HepG2 (cell line): ENCODE data around the gene C14orf119.

Source experiments
- CEBPB ChIP-seq: IDR thresholded peaks from 2 replicates; pipeline ENCODE4 v1.6.1; 2011; ENCODE audit warnings: low read depth, low read length, improper control_type of control experiment, borderline replicate concordance
- KDM5A ChIP-seq: fragments of 200-600 bp; sonication (generic); IDR thresholded peaks from 2 replicates; pipeline ENCODE4 v1.7.0; 2018; ENCODE audit warnings: antibody characterized with exemption, mild to moderate bottlenecking, low read length, borderline replicate concordance
- SIN3B ChIP-seq: fragments of 150-350 bp; IDR thresholded peaks from 2 replicates; pipeline ENCODE4 v1.6.1; 2014; ENCODE audit warnings: low read length

DNA sequence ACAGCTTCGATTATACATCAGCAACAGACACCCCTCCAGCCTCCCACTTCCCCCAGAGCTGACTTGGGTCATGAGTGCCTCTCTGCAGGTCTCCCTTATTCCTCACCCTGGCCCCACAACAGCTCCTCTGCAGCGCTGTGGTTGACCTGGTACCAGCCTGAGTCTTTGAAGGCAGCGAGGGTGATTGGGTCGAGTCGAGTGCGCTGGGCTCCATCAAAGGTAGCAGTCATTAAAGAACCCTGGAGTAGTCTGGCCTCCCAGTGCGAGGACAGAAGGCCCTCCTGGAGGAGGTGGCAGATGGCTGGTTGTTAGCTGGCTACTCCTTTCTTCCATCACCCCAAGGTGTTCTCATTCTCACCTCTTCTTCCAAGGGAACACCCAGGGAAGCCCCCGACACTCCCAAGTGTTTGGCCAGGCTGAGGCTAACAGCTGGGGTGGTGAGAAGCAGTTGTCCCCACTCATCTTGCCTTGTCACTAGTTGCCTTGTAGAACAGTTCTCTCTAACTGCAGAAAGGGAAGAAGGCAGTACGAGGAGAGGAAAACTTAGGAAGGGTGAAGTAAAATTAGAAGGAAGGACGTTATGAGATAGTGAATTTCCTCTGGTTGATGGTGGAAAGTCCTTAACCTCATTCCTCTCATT, 6.8 kb downstream of the C14orf119 start:
- TF ChIP-seq SIN3B (no peak), KDM5A (no peak), CEBPB (no peak)
